Testis (tissue), 2 donors: ENCODE data around the gene MTF1.

Source experiments
- CTCF ChIP-seq, 3 experiments: fragments of 450-650 bp in 2 of 3; fragments of 200-600 bp in 1 of 3; sonication (generic) in 1 of 3; IDR thresholded peaks; one replicate each; pipeline ENCODE4 v1.5.1; 2016 to 2019; ENCODE audit warnings: antibody characterized with exemption in 3 of 3, mild to moderate bottlenecking in 2 of 3, moderate library complexity in 1 of 3
- POLR2A ChIP-seq: fragments of 450-650 bp; IDR thresholded peaks from one replicate; pipeline ENCODE4 v1.6.1; 2017; ENCODE audit warnings: antibody characterized with exemption, mild to moderate bottlenecking, moderate library complexity

- TF ChIP-seq POLR2A (no peak), CTCF (IDR thresholded peaks at IDR 0.05) (no peak)
Observed at GRCh38 chr1:37767488-37767887, 91.9 kb downstream of the MTF1 start.
